ACC112 (cell line): Measurements from ENCODE around the gene SMIM14.

Source experiments
- H2AFZ ChIP-seq: fragments of 200-600 bp; sonication (generic); one replicate; pipeline ENCODE4 v1.6.0; 2017; ENCODE audit warnings: antibody characterized with exemption, low read length; ENCODE audit not compliant: unreplicated experiment
- H3K27ac ChIP-seq: fragments of 200-600 bp; sonication (generic); 2 replicates; pipeline ENCODE4 v1.5.1; 2014; ENCODE audit warnings: low read depth, mild to moderate bottlenecking, antibody characterized with exemption, low read length, moderate library complexity
- H3K27me3 ChIP-seq: fragments of 200-600 bp; sonication (generic); 2 replicates; pipeline ENCODE4 v1.6.1; 2014; ENCODE audit warnings: mild to moderate bottlenecking, antibody characterized with exemption, low read length, moderate library complexity, mixed read lengths; ENCODE audit not compliant: insufficient read depth
- H3K36me3 ChIP-seq: fragments of 200-600 bp; sonication (generic); 2 replicates; pipeline ENCODE4 v1.6.1; 2016; ENCODE audit warnings: mild to moderate bottlenecking, antibody characterized with exemption, low read length, moderate library complexity, mixed read lengths; ENCODE audit not compliant: insufficient read depth
- H3K4me1 ChIP-seq: fragments of 200-600 bp; sonication (generic); one replicate; pipeline ENCODE4 v1.6.1; 2016; ENCODE audit warnings: low read length, mixed read lengths; ENCODE audit not compliant: insufficient read depth, unreplicated experiment, control insufficient read depth
- H3K4me3 ChIP-seq: fragments of 200-600 bp; sonication (generic); 2 replicates; pipeline ENCODE4 v1.5.1; 2014; ENCODE audit warnings: mild to moderate bottlenecking, low read depth, low read length
- H3K79me2 ChIP-seq: fragments of 200-600 bp; sonication (generic); one replicate; pipeline ENCODE4 v1.6.0; 2016; ENCODE audit warnings: low read length; ENCODE audit not compliant: control insufficient read depth, unreplicated experiment, insufficient read depth

Gene SMIM14

GRCh38 chr4:39606747-39607146, 31.9 kb downstream of the SMIM14 start:
- no peak overlapping the region for H3K4me3 ChIP-seq
- H3K4me1 ChIP-seq, result peaks cover 20% of the 10 kb centered on the region
- no peak overlapping the region for H3K27ac ChIP-seq
- no peaks in the 10 kb centered on the region for H3K27me3 ChIP-seq
- peaks cover under 1% of the 10 kb centered on the region for H3K79me2 ChIP-seq
- H2AFZ ChIP-seq, result no peak overlapping the region
- peaks cover 18% of the 10 kb centered on the region for H3K36me3 ChIP-seq

- Histone ChIP-seq H3K4me3 (no peak overlapping the region), H2AFZ (no peak overlapping the region), H3K36me3 (0 out of 2 replicates have a peak, but pooled peaks cover 5% of the 10 kb centered on the region), H3K79me2 (no peaks in the 10 kb centered on the region), H3K4me1 (no peaks in the 10 kb centered on the region), H3K27ac (no peak overlapping the region), H3K27me3 (no peaks in the 10 kb centered on the region)
Observed at GRCh38 chr4:39597695-39598381, 40.8 kb downstream of the SMIM14 start.

GRCh38 chr4:39596971-39597370, 41.7 kb downstream of the SMIM14 start:
- Histone ChIP-seq H3K4me3 (no peak overlapping the region), H2AFZ (no peak overlapping the region), H3K27me3 (no peaks in the 10 kb centered on the region), H3K4me1 (no peaks in the 10 kb centered on the region), H3K36me3 (no peaks in the 10 kb centered on the region), H3K79me2 (no peaks in the 10 kb centered on the region), H3K27ac (no peak overlapping the region)

- Histone ChIP-seq H3K4me1 (peaks cover 9% of the 10 kb centered on the region), H3K27ac (no peak overlapping the region), H3K79me2 (peaks cover 7% of the 10 kb centered on the region), H3K36me3 (no peaks in the 10 kb centered on the region), H2AFZ (no peak overlapping the region), H3K4me3 (no peak overlapping the region), H3K27me3 (no peaks in the 10 kb centered on the region)
Observed at GRCh38 chr4:39591290-39591689, 47.4 kb downstream of the SMIM14 start.

- Histone ChIP-seq H3K79me2 (peaks cover 7% of the 10 kb centered on the region), H3K27me3 (no peaks in the 10 kb centered on the region), H3K4me3 (no peak overlapping the region), H3K4me1 (peaks cover 9% of the 10 kb centered on the region), H3K36me3 (no peaks in the 10 kb centered on the region), H3K27ac (peak overlapping the region; percentile 11; the same call in 1 of the 2 replicates), H2AFZ (no peak overlapping the region)
Observed at GRCh38 chr4:39587881-39588280, 50.8 kb downstream of the SMIM14 start.

- Histone ChIP-seq H3K4me1 (no peaks in the 10 kb centered on the region), H3K27me3 (no peaks in the 10 kb centered on the region), H3K4me3 (no peak overlapping the region), H3K27ac (no peak overlapping the region), H3K79me2 (no peaks in the 10 kb centered on the region), H2AFZ (no peak overlapping the region), H3K36me3 (no peaks in the 10 kb centered on the region)
Observed at GRCh38 chr4:39574946-39575345, 63.7 kb downstream of the SMIM14 start.

GRCh38 chr4:39571504-39571903, 67.2 kb downstream of the SMIM14 start:
- H3K36me3 ChIP-seq, result no peaks in the 10 kb centered on the region
- no peaks in the 10 kb centered on the region for H3K79me2 ChIP-seq
- peaks cover under 1% of the 10 kb centered on the region for H3K4me1 ChIP-seq
- no peak overlapping the region for H2AFZ ChIP-seq
- H3K4me3 ChIP-seq, result no peak overlapping the region
- H3K27ac ChIP-seq, result no peak overlapping the region
- H3K27me3 ChIP-seq, result no peaks in the 10 kb centered on the region

GRCh38 chr4:39571054-39571453, 67.6 kb downstream of the SMIM14 start:
- Histone ChIP-seq H3K4me3 (no peak overlapping the region), H3K27me3 (no peaks in the 10 kb centered on the region), H3K4me1 (peaks cover 5% of the 10 kb centered on the region), H3K79me2 (no peaks in the 10 kb centered on the region), H2AFZ (no peak overlapping the region), H3K27ac (no peak overlapping the region), H3K36me3 (no peaks in the 10 kb centered on the region)

GRCh38 chr4:39569209-39569608, 69.5 kb downstream of the SMIM14 start:
- Histone ChIP-seq H3K27ac (no peak overlapping the region), H3K36me3 (peaks cover 13% of the 10 kb centered on the region), H3K27me3 (no peaks in the 10 kb centered on the region), H3K4me3 (no peak overlapping the region), H2AFZ (no peak overlapping the region), H3K4me1 (peaks cover 8% of the 10 kb centered on the region), H3K79me2 (no peaks in the 10 kb centered on the region)

GRCh38 chr4:39568805-39569204, 69.9 kb downstream of the SMIM14 start:
- peaks cover 8% of the 10 kb centered on the region for H3K4me1 ChIP-seq
- H3K79me2 ChIP-seq, result no peaks in the 10 kb centered on the region
- no peak overlapping the region for H3K27ac ChIP-seq
- H3K27me3 ChIP-seq, result no peaks in the 10 kb centered on the region
- peaks cover 16% of the 10 kb centered on the region for H3K36me3 ChIP-seq
- no peak overlapping the region for H2AFZ ChIP-seq
- H3K4me3 ChIP-seq, result no peak overlapping the region

GRCh38 chr4:39565878-39566600, 72.6 kb downstream of the SMIM14 start:
- Histone ChIP-seq H2AFZ (peak overlapping the region; percentile 40), H3K36me3 (peaks cover 16% of the 10 kb centered on the region), H3K4me3 (no peak overlapping the region), H3K79me2 (no peaks in the 10 kb centered on the region), H3K27ac (peak overlapping the region; percentile 93), H3K4me1 (peaks cover 8% of the 10 kb centered on the region), H3K27me3 (no peaks in the 10 kb centered on the region)
